ENCODE data around the gene PHF5A. TPM values are rescaled to one million over a fixed set of nuclear protein-coding genes. Genes with fewer than 3 reads are reported as not detected.

The PHF5A gene
- total and polyA plus RNA-seq, 8 donors: 0.58 to 54.5 (median 39.9) TPM

Other genes with a start within 250 kb of the PHF5A start
- gene CHADL, start 227.8 kb downstream of the PHF5A start, total RNA-seq: 10 to 100 TPM in 1 of 5 donors, 1 to 10 TPM in 4; 1.4 to 15.6 (median 5.8) TPM
- 1 to 10 TPM; 2.0 to 5.4 (median 5.4) TPM for gene CHADL, start 227.8 kb downstream of the PHF5A start, polyA plus RNA-seq
- 100 to 1,000 TPM in 2 of 5 donors, 10 to 100 TPM in 3; 18.9 to 127 (median 61.7) TPM for gene RANGAP1, start 182.5 kb downstream of the PHF5A start, total RNA-seq
- gene RANGAP1, start 182.5 kb downstream of the PHF5A start, polyA plus RNA-seq: 10 to 100 TPM; 29.5 to 40.0 (median 37.0) TPM
- gene ZC3H7B, start 167.2 kb downstream of the PHF5A start, total RNA-seq: 10 to 100 TPM in 4 of 5 donors, 1 to 10 TPM in 1; 4.7 to 40.1 (median 29.7) TPM
- gene ZC3H7B, start 167.2 kb downstream of the PHF5A start, polyA plus RNA-seq: 10 to 100 TPM; 13.5 to 29.0 (median 20.5) TPM
- 10 to 100 TPM in 3 of 5 donors, 1 to 10 TPM in 2; 7.0 to 29.1 (median 19.3) TPM for gene TEF, start 86.8 kb downstream of the PHF5A start, total RNA-seq
- gene TEF, start 86.8 kb downstream of the PHF5A start, polyA plus RNA-seq: 10 to 100 TPM in 1 of 3 donors, 1 to 10 TPM in 2; 6.7 to 12.2 (median 8.2) TPM
- gene TOB2, start 21.9 kb downstream of the PHF5A start, total RNA-seq: 10 to 100 TPM; 19.8 to 42.4 (median 31.5) TPM
- gene TOB2, start 21.9 kb downstream of the PHF5A start, polyA plus RNA-seq: 10 to 100 TPM; 11.0 to 17.1 (median 13.0) TPM
- gene ACO2, start 425 bp upstream of the PHF5A start, total RNA-seq: 100 to 1,000 TPM in 3 of 5 donors, 10 to 100 TPM in 2; 87.0 to 238 (median 116) TPM
- 10 to 100 TPM; 46.6 to 51.5 (median 51.1) TPM for gene ACO2, start 425 bp upstream of the PHF5A start, polyA plus RNA-seq
- gene POLR3H, start 75.8 kb upstream of the PHF5A start, total RNA-seq: 10 to 100 TPM in 2 of 5 donors, 1 to 10 TPM in 3; 2.6 to 13.4 (median 7.1) TPM
- 10 to 100 TPM; 16.6 to 21.7 (median 16.7) TPM for gene POLR3H, start 75.8 kb upstream of the PHF5A start, polyA plus RNA-seq
- 1 to 10 TPM in 3 of 5 donors, under 1 TPM in 1, not detected in 1; 0.89 to 6.5 (median 1.4) TPM for gene CSDC2, start 92.3 kb upstream of the PHF5A start, total RNA-seq
- gene CSDC2, start 92.3 kb upstream of the PHF5A start, polyA plus RNA-seq: 1 to 10 TPM; 1.8 to 5.5 (median 2.8) TPM
- 100 to 1,000 TPM in 1 of 5 donors, 10 to 100 TPM in 4; 15.2 to 131 (median 41.9) TPM for gene PMM1, start 121.1 kb upstream of the PHF5A start, total RNA-seq
- 100 to 1,000 TPM in 2 of 3 donors, 10 to 100 TPM in 1; 54.6 to 126 (median 102) TPM for gene PMM1, start 121.1 kb upstream of the PHF5A start, polyA plus RNA-seq
- 10 to 100 TPM; 10.4 to 39.7 (median 15.4) TPM for gene DESI1, start 152.4 kb upstream of the PHF5A start, total RNA-seq
- gene DESI1, start 152.4 kb upstream of the PHF5A start, polyA plus RNA-seq: 10 to 100 TPM; 11.9 to 17.4 (median 16.2) TPM
- 100 to 1,000 TPM in 4 of 5 donors, 10 to 100 TPM in 1; 40.3 to 315 (median 162) TPM for gene XRCC6, start 152.6 kb upstream of the PHF5A start, total RNA-seq
- gene XRCC6, start 152.6 kb upstream of the PHF5A start, polyA plus RNA-seq: 100 to 1,000 TPM; 117 to 137 (median 129) TPM
- gene SNU13, start 220.2 kb upstream of the PHF5A start, total RNA-seq: 100 to 1,000 TPM in 1 of 5 donors, 10 to 100 TPM in 4; 12.2 to 151 (median 60.7) TPM
- gene SNU13, start 220.2 kb upstream of the PHF5A start, polyA plus RNA-seq: 100 to 1,000 TPM; 131 to 154 (median 152) TPM
- 10 to 100 TPM in 1 of 5 donors, 1 to 10 TPM in 2, not detected in 2; 1.7 to 15.2 (median 5.4) TPM for gene MEI1, start 230.8 kb upstream of the PHF5A start, total RNA-seq
- 1 to 10 TPM; 1.6 to 3.7 (median 3.1) TPM for gene MEI1, start 230.8 kb upstream of the PHF5A start, polyA plus RNA-seq

All from stomach (tissue), 8 donors.